ENCODE measurements around the gene ZNF385C. TPM values are rescaled to one million over a fixed set of nuclear protein-coding genes. Genes with fewer than 3 reads are reported as not detected.

Gene ZNF385C
- total and polyA plus RNA-seq, 2 experiments from 2014 or later = not detected

DNA sequence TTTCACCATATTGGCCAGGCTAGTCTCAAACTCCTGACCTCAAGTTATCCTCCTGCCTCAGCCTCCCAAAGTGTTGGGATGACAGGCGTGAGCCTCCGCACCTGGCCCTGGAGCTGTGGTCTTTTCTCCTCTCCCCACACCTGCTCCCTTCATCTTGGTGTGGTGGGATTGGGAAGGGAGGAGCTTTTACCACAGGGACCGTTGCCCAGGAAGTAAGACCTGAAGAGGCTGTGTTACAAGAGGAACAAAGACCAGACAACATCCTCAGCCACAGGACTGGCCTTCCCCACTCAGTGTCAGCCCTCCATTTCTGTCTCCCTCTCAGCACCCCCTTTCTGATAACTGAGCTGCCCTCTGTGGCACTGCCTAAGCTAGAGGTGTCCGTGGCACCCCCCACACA, 38.5 kb downstream of the ZNF385C start:
- Histone ChIP-seq H2AFZ (no peak overlapping the region), H3K9me3 (ENCODE audit: low read depth) (no peaks in the 10 kb centered on the region), H3K4me3 (no peak overlapping the region), H3K4me2 (ENCODE audit: unreplicated experiment) (no peak overlapping the region), H3K36me3 (ENCODE audit: low read depth) (no peaks in the 10 kb centered on the region), H4K20me1 (ENCODE audit: insufficient read depth) (no peaks in the 10 kb centered on the region), H3K79me2 (ENCODE audit: insufficient read depth) (no peaks in the 10 kb centered on the region), H3K27ac (no peak overlapping the region), H3K27me3 (replicated peaks; ENCODE audit: insufficient read depth) (peaks cover 5% of the 10 kb centered on the region; the same call in 1 of the 2 replicates), H3F3A (ENCODE audit: insufficient read depth) (no peaks in the 10 kb centered on the region), H3K4me1 (ENCODE audit: insufficient read depth) (no peaks in the 10 kb centered on the region), H3K9ac (no peak overlapping the region), H3K9me2 (ENCODE audit: insufficient read depth) (no peaks in the 10 kb centered on the region)
- whole genome bisulfite sequencing, 2 experiments (ENCODE audit: low coverage in 1 of 2, low lambda C conversion rate in 2 of 2, missing lambda C conversion rate in 2 of 2) = 36 to 42% methylated on average over 4 of the region's 4 CpGs
- no peak for TF ChIP-seq EZH2 (IDR thresholded peaks at IDR 0.05; ENCODE audit: insufficient read depth, poor library complexity, severe bottlenecking)
- TF ChIP-seq EZH2phosphoT487 (IDR thresholded peaks at IDR 0.05; ENCODE audit: insufficient read depth, low read depth) = no peak
- DNase-seq = no peak
- in situ Hi-C loops (cut with MboI) = no loop called here

DNA sequence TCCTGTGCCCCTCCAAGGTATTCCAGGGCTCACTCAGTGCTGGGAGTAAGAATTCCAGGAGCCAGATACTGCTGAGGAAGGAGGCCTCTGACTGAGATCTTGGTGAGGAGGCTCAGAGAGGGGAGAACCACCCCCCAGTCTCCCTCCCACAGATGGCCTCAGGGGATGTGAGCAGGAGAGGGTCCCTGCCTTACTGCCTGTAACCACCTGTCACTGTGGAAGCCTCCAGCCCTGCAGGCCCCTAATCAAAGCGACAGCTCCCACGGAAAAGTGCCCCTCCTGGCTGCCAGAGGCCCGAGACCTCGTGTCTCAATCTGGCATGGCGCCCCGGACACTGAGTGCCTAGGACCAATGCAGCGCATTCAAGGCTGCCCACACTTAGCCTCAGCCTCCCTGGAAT, 40.2 kb downstream of the ZNF385C start:
- Histone ChIP-seq H3K9me2 (ENCODE audit: insufficient read depth) (no peaks in the 10 kb centered on the region), H3K79me2 (ENCODE audit: insufficient read depth) (no peaks in the 10 kb centered on the region), H3K4me1 (ENCODE audit: insufficient read depth) (no peaks in the 10 kb centered on the region), H3K27ac (no peak overlapping the region), H3F3A (ENCODE audit: insufficient read depth) (no peaks in the 10 kb centered on the region), H3K9me3 (ENCODE audit: low read depth) (no peaks in the 10 kb centered on the region), H2AFZ (no peak overlapping the region), H3K36me3 (ENCODE audit: low read depth) (no peaks in the 10 kb centered on the region), H3K4me3 (no peak overlapping the region), H4K20me1 (ENCODE audit: insufficient read depth) (no peaks in the 10 kb centered on the region), H3K4me2 (ENCODE audit: unreplicated experiment) (no peak overlapping the region), H3K27me3 (replicated peaks; ENCODE audit: insufficient read depth) (peaks cover 14% of the 10 kb centered on the region), H3K9ac (no peak overlapping the region)
- WGBS, 2 experiments (ENCODE audit: low coverage in 1 of 2, low lambda C conversion rate in 2 of 2, missing lambda C conversion rate in 2 of 2) = 43 to 52% methylated on average over 7 of the region's 7 CpGs
- DNase-seq = no peak
- no peak for TF ChIP-seq EZH2phosphoT487 (IDR thresholded peaks at IDR 0.05; ENCODE audit: insufficient read depth, low read depth)
- no peak for TF ChIP-seq EZH2 (IDR thresholded peaks at IDR 0.05; ENCODE audit: insufficient read depth, poor library complexity, severe bottlenecking)
- in situ Hi-C loops (cut with MboI) = no loop called here

GRCh38 chr17:42056635-42057034, 41.6 kb downstream of the ZNF385C start:
- peaks cover 14% of the 10 kb centered on the region for H3K27me3 ChIP-seq (replicated peaks; ENCODE audit: insufficient read depth)
- in situ Hi-C loops (cut with MboI) = no loop called here
- H3K4me1 ChIP-seq (ENCODE audit: insufficient read depth) = no peaks in the 10 kb centered on the region
- no peak overlapping the region for H3K4me2 ChIP-seq (ENCODE audit: unreplicated experiment)
- no peak overlapping the region for H2AFZ ChIP-seq
- TF ChIP-seq EZH2phosphoT487 (IDR thresholded peaks at IDR 0.05; ENCODE audit: insufficient read depth, low read depth) (no peak), EZH2 (IDR thresholded peaks at IDR 0.05; ENCODE audit: insufficient read depth, poor library complexity, severe bottlenecking) (no peak)
- no peaks in the 10 kb centered on the region for H3K9me3 ChIP-seq (ENCODE audit: low read depth)
- DNase-seq = no peak
- H3K27ac ChIP-seq = no peak overlapping the region
- no peaks in the 10 kb centered on the region for H4K20me1 ChIP-seq (ENCODE audit: insufficient read depth)
- no peaks in the 10 kb centered on the region for H3K36me3 ChIP-seq (ENCODE audit: low read depth)
- no peaks in the 10 kb centered on the region for H3K9me2 ChIP-seq (ENCODE audit: insufficient read depth)
- no peaks in the 10 kb centered on the region for H3K79me2 ChIP-seq (ENCODE audit: insufficient read depth)
- no peak overlapping the region for H3K4me3 ChIP-seq
- 49 to 55% methylated on average over 3 of the region's 3 CpGs for WGBS, 2 experiments (ENCODE audit: low coverage in 1 of 2, low lambda C conversion rate in 2 of 2, missing lambda C conversion rate in 2 of 2)
- no peak overlapping the region for H3K9ac ChIP-seq
- no peaks in the 10 kb centered on the region for H3F3A ChIP-seq (ENCODE audit: insufficient read depth)

DNA sequence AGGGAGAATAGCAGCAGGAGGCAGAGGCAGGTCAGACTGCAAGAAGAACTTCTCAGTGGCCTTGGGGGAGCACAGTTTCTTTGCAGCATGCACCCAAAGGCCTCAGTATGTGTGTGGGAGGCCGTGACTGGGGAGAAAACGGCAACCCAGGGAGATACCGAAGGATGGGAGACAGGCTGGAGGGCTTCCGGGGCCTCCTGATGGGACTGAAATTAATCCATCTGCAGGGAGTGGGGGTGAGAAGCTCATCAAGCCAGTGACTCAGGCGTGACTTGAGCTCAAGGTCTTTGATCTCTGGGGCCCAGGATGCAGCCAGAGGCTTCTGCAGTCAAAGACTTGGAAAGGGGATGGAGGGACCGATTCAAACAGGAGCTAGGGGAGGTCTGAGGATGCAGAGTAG, 42.8 kb downstream of the ZNF385C start:
- Histone ChIP-seq H3K4me2 (ENCODE audit: unreplicated experiment) (no peak overlapping the region), H2AFZ (no peak overlapping the region), H3K27me3 (replicated peaks; ENCODE audit: insufficient read depth) (peaks cover 22% of the 10 kb centered on the region), H3K9me2 (ENCODE audit: insufficient read depth) (no peaks in the 10 kb centered on the region), H3K27ac (no peak overlapping the region), H3K79me2 (ENCODE audit: insufficient read depth) (no peaks in the 10 kb centered on the region), H3K4me1 (ENCODE audit: insufficient read depth) (no peaks in the 10 kb centered on the region), H3K4me3 (no peak overlapping the region), H4K20me1 (ENCODE audit: insufficient read depth) (no peaks in the 10 kb centered on the region), H3F3A (ENCODE audit: insufficient read depth) (no peaks in the 10 kb centered on the region), H3K9me3 (ENCODE audit: low read depth) (no peaks in the 10 kb centered on the region), H3K36me3 (ENCODE audit: low read depth) (no peaks in the 10 kb centered on the region), H3K9ac (no peak overlapping the region)
- no peak for TF ChIP-seq EZH2 (IDR thresholded peaks at IDR 0.05; ENCODE audit: insufficient read depth, poor library complexity, severe bottlenecking)
- no peak for TF ChIP-seq EZH2phosphoT487 (IDR thresholded peaks at IDR 0.05; ENCODE audit: insufficient read depth, low read depth)
- DNase-seq = peak; percentile 64
- 13 to 25% methylated on average over 6 of the region's 6 CpGs for WGBS, 2 experiments (ENCODE audit: low coverage in 1 of 2, low lambda C conversion rate in 2 of 2, missing lambda C conversion rate in 2 of 2)
- in situ Hi-C loops (cut with MboI) = no loop called here

DNA sequence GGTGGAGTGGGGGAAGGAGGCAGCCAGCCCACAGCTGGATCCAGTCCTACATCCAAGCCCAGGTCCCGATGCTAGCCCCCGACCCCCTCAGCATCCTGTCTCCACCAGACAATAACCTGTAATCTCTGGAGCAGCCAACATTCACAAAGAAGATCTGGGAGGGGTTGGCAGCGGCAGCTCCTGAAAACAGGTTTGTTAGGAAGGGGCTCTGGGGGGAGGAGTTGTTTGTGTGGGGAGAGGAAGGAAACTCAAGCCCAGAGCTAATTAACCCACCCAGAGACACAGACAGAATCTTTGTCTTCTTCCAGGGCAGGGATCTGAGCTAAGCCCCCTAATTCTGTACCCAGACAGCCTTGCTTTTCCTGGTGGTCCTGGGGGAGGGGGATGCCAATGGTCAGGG, 43.2 kb downstream of the ZNF385C start:
- TF ChIP-seq EZH2phosphoT487 (IDR thresholded peaks at IDR 0.05; ENCODE audit: insufficient read depth, low read depth) = no peak
- no peak for TF ChIP-seq EZH2 (IDR thresholded peaks at IDR 0.05; ENCODE audit: insufficient read depth, poor library complexity, severe bottlenecking)
- Histone ChIP-seq H3K79me2 (ENCODE audit: insufficient read depth) (no peaks in the 10 kb centered on the region), H3K27ac (no peak overlapping the region), H3K9me3 (ENCODE audit: low read depth) (no peaks in the 10 kb centered on the region), H2AFZ (no peak overlapping the region), H4K20me1 (ENCODE audit: insufficient read depth) (no peaks in the 10 kb centered on the region), H3K9me2 (ENCODE audit: insufficient read depth) (no peaks in the 10 kb centered on the region), H3K4me1 (ENCODE audit: insufficient read depth) (no peaks in the 10 kb centered on the region), H3K27me3 (replicated peaks; ENCODE audit: insufficient read depth) (peaks cover 23% of the 10 kb centered on the region), H3K36me3 (ENCODE audit: low read depth) (no peaks in the 10 kb centered on the region), H3F3A (ENCODE audit: insufficient read depth) (no peaks in the 10 kb centered on the region), H3K4me2 (ENCODE audit: unreplicated experiment) (no peak overlapping the region), H3K9ac (no peak overlapping the region), H3K4me3 (no peak overlapping the region)
- no peak for DNase-seq
- in situ Hi-C loops (cut with MboI) = no loop called here
- WGBS, 2 experiments (ENCODE audit: low coverage in 1 of 2, low lambda C conversion rate in 2 of 2, missing lambda C conversion rate in 2 of 2) = 31 to 38% methylated on average over 3 of the region's 3 CpGs
